ENCODE results near the gene CCDC183.

Gene CCDC183

GRCh38 chr9:136838314-136839228 is 42.4 kb downstream of the CCDC183 start:
- Histone ChIP-seq H3K27me3 (ENCODE audit: control insufficient read depth, low read length) (no peaks in the 10 kb centered on the region), H3K9me2 (replicated peaks; ENCODE audit: control insufficient read depth, low read length) (no peaks in the 10 kb centered on the region), H4K20me1 (ENCODE audit: control insufficient read depth, insufficient read depth, low read depth, low read length) (peaks cover 5% of the 10 kb centered on the region; the same call in 1 of the 2 replicates), H3F3A (ENCODE audit: control insufficient read depth, insufficient read depth) (no peaks in the 10 kb centered on the region; the same call in 1 of the 2 replicates), H3K4me2 (ENCODE audit: low read length) (no peak overlapping the region), H3K79me2 (ENCODE audit: control insufficient read depth, low read length) (no peaks in the 10 kb centered on the region), H3K9me3 (ENCODE audit: control insufficient read depth, insufficient read depth, low read length) (no peaks in the 10 kb centered on the region), H3K4me3 (ENCODE audit: low read length) (no peak overlapping the region), H3K36me3 (ENCODE audit: control insufficient read depth, low read length) (peaks cover 24% of the 10 kb centered on the region), H3K27ac (ENCODE audit: low read depth, low read length) (no peak overlapping the region), H3K4me1 (ENCODE audit: control insufficient read depth, low read length) (peaks cover 20% of the 10 kb centered on the region)
- no peak for TF ChIP-seq CTCF (IDR thresholded peaks at IDR 0.05; ENCODE audit: low read depth, low read length, poor library complexity, severe bottlenecking)
- no peak for TF ChIP-seq EZH2phosphoT487 (IDR thresholded peaks at IDR 0.05; ENCODE audit: borderline replicate concordance, low read length)

GRCh38 chr9:136839229-136840139 is 43.3 kb downstream of the CCDC183 start:
- no peaks in the 10 kb centered on the region for H3K9me3 ChIP-seq (ENCODE audit: control insufficient read depth, insufficient read depth, low read length)
- H3K4me3 ChIP-seq (ENCODE audit: low read length) = no peak overlapping the region
- TF ChIP-seq CTCF (IDR thresholded peaks at IDR 0.05; ENCODE audit: low read depth, low read length, poor library complexity, severe bottlenecking) (no peak), EZH2phosphoT487 (IDR thresholded peaks at IDR 0.05; ENCODE audit: borderline replicate concordance, low read length) (no peak)
- no peaks in the 10 kb centered on the region for H3K27me3 ChIP-seq (ENCODE audit: control insufficient read depth, low read length)
- H3F3A ChIP-seq (ENCODE audit: control insufficient read depth, insufficient read depth) = no peaks in the 10 kb centered on the region; the same call in 1 of the 2 replicates
- H3K27ac ChIP-seq (ENCODE audit: low read depth, low read length) = no peak overlapping the region
- H3K36me3 ChIP-seq (ENCODE audit: control insufficient read depth, low read length) = peaks cover 24% of the 10 kb centered on the region
- peaks cover 22% of the 10 kb centered on the region for H3K4me1 ChIP-seq (ENCODE audit: control insufficient read depth, low read length)
- no peak overlapping the region for H3K4me2 ChIP-seq (ENCODE audit: low read length)
- no peaks in the 10 kb centered on the region for H3K9me2 ChIP-seq (replicated peaks; ENCODE audit: control insufficient read depth, low read length)
- H4K20me1 ChIP-seq (ENCODE audit: control insufficient read depth, insufficient read depth, low read depth, low read length) = peaks cover 5% of the 10 kb centered on the region; the same call in 1 of the 2 replicates
- H3K79me2 ChIP-seq (ENCODE audit: control insufficient read depth, low read length) = no peaks in the 10 kb centered on the region

- Histone ChIP-seq H3K4me3 (ENCODE audit: low read length) (no peak overlapping the region), H3K36me3 (ENCODE audit: control insufficient read depth, low read length) (peaks cover 24% of the 10 kb centered on the region)
Observed at GRCh38 chr9:136840140-136840876, 44.2 kb downstream of the CCDC183 start.

More at GRCh38 chr9:136840140-136840876, 44.2 kb downstream of the CCDC183 start:
- no peaks in the 10 kb centered on the region for H3K27me3 ChIP-seq (ENCODE audit: control insufficient read depth, low read length)
- peaks cover 22% of the 10 kb centered on the region for H3K4me1 ChIP-seq (ENCODE audit: control insufficient read depth, low read length)
- H3K79me2 ChIP-seq (ENCODE audit: control insufficient read depth, low read length) = no peaks in the 10 kb centered on the region
- no peak overlapping the region for H3K27ac ChIP-seq (ENCODE audit: low read depth, low read length)
- no peak overlapping the region for H3K4me2 ChIP-seq (ENCODE audit: low read length)
- no peaks in the 10 kb centered on the region for H3K9me2 ChIP-seq (replicated peaks; ENCODE audit: control insufficient read depth, low read length)
- no peaks in the 10 kb centered on the region for H3K9me3 ChIP-seq (ENCODE audit: control insufficient read depth, insufficient read depth, low read length)
- H3F3A ChIP-seq (ENCODE audit: control insufficient read depth, insufficient read depth) = no peaks in the 10 kb centered on the region; the same call in 1 of the 2 replicates
- no peak for TF ChIP-seq CTCF (IDR thresholded peaks at IDR 0.05; ENCODE audit: low read depth, low read length, poor library complexity, severe bottlenecking)
- no peak for TF ChIP-seq EZH2phosphoT487 (IDR thresholded peaks at IDR 0.05; ENCODE audit: borderline replicate concordance, low read length)
- H4K20me1 ChIP-seq (ENCODE audit: control insufficient read depth, insufficient read depth, low read depth, low read length) = peaks cover 5% of the 10 kb centered on the region; the same call in 1 of the 2 replicates

All from DOHH2 (cell line).